SKM-1 treated with dmso at 0.1 percent for 144 hours (cell line): Measurements from ENCODE around the gene SFT2D2.
A peak's percentile ranks its signal among the peaks of the same experiment; 100 is the strongest.

Source experiments
- DNase-seq: peaks from one replicate; lab custom pipeline; 2025; ENCODE audit not compliant: unreplicated experiment; lab: John Stamatoyannopoulos, UW

Gene SFT2D2

DNA sequence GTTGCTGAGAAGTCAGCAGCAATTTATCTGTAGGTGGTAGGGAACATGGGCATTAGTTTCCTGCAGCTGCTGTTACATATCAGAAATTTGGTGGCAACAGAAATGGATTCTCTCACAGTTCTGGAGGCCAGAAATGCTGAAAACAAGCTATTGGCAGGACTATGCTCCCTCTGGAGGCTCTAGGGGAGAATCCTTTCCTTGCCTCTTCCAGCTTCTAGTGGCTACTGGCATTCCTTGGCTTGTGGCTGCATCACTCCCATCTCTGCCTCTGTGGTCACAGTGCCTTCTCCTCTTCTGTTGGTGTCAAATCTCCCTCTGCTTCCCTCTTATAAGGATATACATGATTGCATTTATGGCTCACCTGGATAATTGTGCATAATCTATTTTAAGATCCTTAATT, 2.5 kb upstream of the SFT2D2 start:
- DNase-seq: no peak

DNA sequence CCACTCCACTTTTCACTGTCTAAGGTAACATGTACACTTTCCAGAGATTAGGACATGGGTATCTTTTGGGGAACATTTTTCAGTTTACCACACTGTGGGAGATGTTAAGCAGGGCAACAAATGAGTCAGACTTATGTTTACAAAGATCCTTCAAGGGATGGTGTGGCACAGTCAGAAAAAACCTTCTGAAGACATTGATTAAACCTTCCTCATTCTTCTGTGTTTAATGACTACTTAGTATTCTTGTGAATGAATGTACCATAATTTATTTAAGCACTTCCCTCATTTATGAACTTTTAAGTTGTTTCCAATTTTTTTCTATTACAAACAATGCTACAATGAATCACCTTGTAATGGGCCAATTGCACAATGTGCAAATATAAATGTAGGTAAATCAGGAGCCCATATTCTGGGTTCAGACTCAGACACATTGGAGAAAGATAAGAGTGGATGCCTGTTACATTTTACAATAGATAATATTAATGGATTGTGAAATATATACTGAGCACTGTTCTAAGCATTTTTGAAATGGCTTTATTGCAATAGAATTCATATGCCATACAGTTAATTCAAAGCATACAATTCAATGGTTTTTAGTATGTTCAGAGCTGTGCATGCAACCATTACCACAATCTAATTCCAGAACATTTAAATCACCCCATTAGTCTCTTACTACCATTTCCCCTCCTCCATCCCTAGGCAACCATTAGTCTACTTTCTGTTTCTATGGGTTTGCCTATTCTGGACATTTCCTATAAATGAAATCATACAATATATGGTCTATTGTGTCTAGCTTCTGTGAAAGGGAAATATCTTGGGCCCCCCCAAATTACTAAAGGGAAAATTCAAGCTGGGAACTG, 1.9 kb upstream of the SFT2D2 start:
- no peak for DNase-seq

DNA sequence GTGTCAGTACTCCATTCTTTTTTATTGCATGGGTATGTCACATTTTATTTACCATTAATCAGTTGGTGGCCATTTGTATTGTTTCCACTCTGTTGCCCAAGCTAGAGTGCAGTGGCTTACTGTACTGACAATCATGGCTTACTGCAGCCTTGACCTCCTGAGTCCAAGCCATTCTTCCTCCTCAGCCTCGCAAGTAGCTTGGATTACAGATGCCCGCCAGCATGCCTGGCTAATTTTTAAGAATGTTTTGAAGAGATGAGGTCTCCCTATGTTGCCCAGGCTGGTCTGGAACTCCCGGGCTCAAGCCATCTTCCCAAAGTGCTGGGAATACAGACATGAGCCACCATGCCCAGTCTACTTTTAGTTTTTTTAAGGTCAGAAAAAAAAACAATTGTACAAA, 813 bp upstream of the SFT2D2 start:
- no peak for DNase-seq

DNA sequence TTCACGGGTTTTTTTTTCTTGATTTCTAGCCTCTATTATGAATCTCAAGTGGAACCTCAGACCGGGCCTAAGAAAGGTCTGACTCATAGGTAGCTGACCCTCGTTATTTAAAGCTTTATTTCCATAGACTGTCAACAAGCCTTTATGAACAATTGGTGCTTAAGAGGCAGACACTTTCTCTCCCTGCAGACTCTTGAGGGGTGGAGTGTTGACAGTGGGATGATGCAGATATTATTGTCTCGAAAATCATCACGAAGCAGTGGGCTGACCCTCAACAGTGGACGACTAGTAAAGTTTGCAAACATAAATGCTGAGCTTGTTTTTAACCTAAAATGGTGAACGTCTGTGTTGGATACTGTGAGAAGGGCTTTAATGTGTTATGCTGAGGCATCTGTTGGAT, 1.8 kb downstream of the SFT2D2 start:
- no peak for DNase-seq

DNA sequence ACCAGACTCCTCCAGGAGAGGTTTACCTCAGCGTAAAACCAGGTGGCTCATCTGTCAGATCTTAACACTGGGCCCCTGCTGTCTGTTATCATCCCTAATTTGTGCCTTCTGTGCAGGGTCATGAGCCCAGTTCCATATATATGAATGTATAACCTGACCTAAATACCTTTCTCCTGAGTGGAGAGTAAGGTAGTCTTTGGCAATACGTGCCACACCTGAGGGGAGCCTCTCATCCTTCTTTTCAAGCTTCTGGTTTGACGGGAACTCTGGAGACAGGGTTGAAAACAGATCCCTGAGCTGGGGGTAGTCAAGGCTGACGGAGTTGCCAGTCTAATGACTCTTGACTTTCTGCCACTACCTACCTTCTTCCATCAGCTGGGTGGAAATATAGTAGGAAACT, 4.1 kb downstream of the SFT2D2 start:
- no peak for DNase-seq

DNA sequence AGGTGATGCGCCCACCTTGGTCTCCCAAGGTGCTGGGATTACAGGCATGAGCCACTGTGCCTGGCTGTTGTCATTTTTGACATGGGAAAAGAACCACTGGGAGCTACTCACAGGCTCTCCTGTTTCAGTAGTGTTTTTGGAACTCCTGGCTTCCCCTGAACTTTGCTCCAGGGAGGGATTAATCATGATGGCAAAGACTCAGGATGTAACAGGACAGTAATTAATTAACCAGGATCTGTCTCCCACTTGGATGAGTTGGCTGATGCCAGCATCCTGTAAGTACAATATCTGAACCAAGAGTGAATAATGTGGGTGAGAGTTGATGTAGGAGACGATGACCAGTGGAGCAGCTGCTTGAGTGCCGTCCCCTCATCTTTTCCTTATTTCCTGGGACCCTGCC, 4.9 kb downstream of the SFT2D2 start:
- DNase-seq: no peak

DNA sequence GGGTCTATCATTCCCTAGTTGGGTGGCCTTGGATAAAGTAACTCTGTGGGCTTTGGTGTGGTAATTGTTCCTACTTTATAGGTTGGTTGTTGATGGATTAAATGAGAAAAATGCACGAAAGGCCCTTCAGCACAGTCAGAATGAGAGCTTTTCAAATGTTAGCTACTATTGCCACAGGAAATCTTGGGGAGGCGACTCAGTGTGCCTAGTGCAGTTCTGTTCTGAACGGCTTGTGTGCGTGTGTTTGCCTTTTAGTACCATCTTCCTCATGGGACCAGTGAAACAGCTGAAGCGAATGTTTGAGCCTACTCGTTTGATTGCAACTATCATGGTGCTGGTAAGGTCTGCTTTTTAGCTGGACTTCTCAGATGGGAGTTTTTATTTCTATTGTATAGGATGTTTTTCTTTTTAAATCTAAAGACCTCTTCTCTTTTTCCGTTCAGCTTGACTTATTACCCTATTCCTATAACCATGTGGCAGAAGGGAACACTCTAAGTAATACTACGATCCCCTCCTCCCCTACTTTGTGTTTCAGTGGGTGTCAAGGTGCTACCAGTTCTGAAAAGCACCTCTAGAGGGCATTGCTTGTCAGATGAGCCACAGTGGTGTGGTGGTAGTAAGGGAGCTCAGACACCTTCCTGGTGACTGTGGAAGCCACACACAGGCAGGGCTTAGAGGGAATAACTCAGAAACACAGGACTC, 9.2 kb downstream of the SFT2D2 start:
- peak; percentile 64 for DNase-seq

DNA sequence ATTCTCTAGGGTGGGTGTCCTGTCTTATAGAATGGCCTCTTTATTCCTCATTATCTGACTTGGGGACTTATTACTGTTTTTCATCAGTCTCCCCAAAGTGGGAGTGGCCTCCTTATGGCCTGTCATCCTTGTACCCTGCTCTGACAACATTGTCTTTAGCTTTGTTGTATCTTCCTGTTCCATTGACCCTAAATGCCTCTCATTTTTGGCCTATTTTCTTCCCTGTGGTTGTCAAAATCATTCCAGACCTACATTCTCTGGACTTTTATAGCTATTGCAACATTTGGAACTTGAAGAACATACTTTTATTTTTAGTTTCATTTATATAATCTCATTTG, 9.7 kb downstream of the SFT2D2 start:
- DNase-seq: no peak

DNA sequence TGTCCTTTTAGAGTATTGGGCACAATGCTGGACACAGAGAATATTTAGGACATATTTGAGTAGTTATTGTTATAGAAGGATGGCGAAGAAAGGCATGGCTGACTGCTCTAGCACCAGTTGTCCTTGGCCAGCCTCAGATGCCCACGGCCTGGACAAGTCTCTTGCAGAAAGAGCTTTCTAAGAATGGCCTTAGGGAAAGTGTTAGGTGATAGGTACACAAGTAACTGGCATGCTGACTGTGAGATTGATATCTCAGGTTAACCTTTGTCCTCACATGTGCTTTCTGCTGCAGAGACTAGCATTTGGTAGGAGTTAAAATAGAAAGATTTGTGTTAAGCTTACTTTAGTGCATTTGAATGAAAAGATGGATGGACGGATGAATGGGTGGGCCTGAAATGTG, 10.1 kb downstream of the SFT2D2 start:
- DNase-seq: no peak

DNA sequence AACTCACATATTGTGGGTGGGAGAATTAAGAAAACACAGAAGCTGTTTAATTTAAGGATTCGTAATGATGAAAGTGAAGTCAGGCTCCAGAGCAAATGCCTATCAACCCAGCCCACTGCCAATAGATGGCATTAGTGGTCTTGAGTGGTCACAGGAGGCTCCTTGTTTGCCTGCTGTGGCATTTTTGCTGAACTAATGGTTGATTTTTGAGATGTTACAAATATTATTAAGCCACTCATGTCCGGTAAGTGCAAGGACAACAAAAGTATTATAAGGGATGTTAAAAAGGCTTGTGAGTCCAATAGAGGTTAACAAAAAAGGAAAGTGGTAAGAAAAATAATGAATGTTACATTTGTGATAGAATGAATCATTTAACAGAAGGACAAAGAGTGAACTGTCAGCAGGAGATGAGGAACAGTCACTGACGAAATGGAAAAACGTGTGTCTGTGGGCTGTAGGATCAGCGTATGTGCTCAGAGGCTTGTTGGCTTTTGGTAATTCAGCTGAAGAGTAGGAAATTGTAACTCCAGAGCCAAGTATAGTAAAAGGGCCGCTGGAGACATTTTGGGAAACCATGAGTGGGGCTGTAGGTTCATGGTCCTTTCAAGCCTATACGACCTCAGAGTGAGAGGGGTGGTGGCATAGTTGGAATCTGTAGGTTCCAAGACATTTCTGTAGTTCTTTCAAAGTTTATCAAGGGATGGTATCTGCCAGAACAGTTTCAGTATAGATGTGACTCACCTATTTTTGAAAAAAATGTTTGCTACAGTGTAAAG, 11.2 kb downstream of the SFT2D2 start:
- DNase-seq: no peak

DNA sequence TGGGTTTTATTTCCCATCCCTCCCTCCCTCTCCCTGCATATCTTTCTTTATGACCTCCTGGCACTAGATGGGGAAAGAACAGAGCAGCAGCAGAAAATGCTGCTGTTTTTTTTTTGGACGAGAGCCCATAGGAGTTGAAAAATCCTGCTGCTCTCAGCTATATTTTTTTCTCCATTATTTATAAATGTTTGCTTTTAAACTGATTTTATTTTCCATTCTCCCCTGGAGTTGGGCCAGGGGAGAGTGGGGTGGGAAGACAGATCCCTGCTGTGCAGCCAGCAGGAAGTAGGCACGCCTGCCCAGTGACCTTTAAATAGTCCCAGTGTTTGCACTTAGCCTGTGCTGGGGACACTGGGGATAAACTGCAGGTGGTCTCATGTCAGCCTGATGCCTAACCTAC, 17.4 kb downstream of the SFT2D2 start:
- DNase-seq: no peak

DNA sequence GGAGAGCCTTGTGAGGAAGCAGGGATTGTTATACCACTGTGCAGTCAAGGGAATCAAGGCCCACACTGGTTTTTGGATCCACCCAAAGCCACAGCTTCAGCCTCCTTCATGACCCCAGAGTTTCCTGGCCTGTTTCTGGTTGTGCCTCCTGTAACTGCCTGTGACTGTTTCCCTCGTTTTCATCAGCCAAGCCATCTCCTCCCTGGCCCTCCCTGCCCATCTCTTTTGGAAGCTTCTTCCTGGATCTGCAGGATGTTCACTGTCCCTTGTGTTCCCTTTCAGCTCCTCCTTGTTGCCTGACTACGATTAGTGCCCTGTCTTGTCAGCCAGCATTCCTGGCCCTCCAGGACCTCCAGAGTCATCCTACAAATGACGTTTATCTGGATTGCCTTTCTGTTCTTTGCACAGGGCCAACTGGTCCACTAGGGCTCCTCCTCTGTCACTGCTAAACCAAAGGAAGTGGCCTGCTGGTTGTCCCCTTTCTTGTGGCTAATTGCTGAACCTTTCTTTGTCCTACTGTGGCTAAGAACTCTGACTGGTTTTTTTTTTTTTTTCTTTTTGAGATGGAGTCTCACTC, 17.9 kb downstream of the SFT2D2 start:
- no peak for DNase-seq

DNA sequence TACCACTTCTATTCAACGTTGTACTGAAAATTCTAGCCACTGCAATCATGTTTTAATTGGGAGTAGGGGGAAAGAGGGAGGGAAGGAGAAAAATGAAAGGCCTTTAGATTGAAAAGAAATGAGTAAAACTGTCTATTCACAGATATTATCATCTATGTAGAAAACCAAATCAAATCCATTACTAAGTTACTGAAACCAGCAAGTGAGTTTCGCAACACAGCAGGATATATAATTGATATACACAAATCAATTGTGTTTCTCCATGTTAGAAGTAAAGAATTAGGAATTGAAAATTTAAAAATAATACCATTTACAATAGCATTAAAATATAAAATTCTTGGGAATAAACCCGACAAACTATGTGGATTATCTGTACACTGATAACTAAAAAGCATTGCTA, 19.2 kb downstream of the SFT2D2 start:
- DNase-seq: no peak

DNA sequence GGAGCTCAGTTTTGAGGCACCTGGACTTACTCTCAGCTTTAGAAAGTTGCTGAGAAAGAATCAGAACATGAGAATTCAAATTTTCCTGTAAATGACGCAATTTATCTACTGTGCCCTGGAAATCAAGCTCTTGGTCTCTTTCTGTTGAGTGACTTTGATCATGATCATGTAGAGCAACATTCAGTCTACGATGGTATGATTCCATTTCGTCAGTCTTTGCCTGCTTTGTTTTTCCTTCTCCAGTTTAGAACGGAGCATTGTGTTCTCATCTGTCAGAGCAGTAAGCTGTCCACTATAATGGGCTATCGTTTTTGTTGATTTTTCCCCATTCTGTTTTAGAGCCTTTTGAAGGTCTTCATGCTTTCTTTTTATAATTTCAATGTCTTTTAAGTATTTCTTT, 20.7 kb downstream of the SFT2D2 start:
- no peak for DNase-seq

DNA sequence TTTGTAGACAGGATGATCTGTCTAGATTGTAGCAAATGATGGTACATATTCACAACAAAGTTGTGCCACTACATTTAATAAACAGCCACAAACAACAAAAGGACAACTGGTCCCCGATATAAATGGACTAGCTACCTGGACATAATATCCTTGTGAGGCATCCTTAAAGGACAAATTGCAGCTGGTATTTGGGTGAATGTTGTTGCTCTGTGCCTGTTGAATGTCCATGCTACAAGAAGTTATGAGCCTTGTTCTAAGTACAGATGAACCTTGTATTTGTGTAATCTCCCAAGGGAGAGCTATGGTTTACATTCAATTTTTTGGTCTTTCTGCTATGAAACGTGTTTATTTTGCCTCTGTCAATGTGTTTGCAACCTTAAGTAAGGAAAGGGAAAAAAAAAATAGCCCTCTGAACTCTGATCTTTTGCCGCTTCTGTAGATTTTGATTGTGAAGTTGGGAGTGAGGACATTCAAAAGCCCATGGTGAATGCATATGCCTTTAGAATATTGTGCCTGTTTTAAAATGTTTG, 26.5 kb downstream of the SFT2D2 start:
- DNase-seq: no peak

DNA sequence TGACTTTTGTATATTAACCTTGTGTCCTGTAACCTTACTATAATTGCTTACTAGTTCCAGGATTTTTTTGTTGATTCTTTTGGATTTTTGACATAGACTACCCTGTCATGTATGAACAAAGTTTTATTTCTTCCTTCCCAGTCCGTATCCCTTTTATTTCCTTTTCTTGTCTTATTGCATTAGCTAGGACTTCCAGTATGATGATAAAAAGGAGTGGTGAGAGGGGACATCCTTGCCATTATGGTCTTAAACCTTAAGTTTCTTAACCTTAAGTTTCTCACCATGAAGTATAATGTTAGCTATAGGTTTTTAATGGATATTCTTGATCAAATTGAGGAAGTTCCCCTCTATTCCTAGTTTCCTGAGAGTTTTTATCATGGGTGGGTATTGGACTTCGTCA, 30.4 kb downstream of the SFT2D2 start:
- no peak for DNase-seq

DNA sequence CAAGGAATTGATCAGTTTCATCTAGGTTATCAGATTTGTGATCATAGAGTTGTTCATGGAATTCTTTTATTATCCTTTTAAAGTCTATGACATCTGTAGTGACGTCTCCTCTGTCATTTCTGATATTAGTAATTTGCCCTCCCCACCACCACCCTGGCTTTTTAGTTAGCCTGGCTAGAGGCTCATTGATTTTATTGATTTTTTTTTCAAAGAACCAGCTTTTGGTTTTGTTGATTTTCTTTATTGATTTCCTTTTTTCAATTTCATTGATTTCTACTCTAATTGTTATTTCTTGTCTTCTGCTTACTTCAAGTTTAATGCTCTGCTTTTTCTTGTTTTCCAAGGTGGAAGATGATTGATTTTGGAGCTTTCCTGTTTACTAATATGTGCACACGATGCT, 31.6 kb downstream of the SFT2D2 start:
- DNase-seq: no peak

DNA sequence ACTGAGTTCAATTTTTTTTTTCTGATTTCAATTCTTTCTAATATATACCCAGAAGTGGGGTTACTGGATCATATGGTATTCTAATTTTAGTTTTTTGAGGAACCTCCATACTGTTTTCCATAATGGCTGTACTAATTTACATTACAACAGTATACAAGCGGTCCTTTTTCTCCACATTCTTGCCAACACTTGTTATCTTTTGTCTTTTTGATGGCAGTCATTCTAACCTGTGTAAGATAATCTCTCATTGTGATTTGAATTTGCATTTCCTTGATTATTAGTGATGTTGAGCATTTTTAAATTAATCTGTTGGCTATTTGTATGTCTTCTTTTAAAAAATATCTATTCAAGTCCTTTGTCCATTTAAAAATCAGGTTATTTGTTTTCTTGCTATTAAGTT, 33.8 kb downstream of the SFT2D2 start:
- no peak for DNase-seq

DNA sequence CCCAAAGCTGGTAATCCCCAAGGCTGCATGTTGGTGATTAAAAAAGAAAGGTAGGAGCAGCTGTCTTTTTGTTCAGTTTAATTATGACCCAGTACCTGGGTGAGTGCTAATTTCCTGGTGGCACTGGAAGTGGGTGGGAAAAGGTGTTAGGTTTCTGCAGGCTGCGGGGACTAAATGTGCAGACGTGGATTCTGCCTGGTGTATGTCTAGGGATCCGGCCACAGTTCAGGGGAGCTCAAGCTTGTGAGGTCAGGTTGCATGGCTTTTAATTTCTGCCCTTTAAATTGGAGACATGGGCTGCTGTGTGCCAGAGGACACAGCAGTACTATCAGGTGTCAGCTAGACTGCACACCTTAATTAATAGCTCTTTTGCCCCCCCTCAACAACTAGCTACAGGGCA, 34.6 kb downstream of the SFT2D2 start:
- no peak for DNase-seq

DNA sequence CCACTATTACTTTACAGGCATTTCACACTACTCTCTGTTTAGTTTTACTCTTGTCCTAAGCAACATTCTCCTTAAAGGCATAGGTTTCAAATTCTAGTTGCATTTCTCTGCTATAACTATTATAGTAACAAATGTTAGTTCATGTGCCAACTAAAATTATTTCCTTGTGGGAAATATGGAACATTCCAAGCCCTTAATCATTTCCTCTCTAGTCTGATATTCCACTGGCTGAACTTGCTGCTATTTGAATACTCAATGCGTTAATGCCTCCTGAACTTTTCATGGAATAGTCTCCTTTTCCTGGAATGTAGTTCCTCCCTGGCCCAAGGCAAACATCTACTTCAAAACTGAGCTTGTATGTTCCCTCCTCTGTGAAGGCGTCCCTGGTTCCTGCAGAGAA, 35.6 kb downstream of the SFT2D2 start:
- no peak for DNase-seq

DNA sequence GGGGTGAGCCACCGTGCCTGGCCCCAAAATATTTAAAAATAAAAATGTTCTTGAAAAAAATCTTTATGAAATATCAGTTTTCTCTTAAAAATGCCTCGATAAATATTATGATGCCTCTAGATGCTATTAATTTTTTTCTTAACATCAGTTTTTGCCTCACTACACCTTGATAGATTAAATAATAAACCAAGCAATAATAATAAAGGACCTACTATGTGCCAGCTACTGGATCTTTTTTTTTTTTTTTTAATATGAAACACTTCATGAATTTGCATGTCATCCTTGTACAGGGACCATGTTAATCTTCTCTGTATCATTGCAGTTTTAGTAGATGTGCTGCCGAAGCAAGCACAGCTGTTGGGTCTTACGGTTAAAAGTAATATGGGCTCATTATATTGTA, 37.3 kb downstream of the SFT2D2 start:
- no peak for DNase-seq
